22Rv1 (cell line): Measurements from ENCODE around the gene RALGAPA1.
"Not testable (repeated sequence)": the region's sequence is repeated elsewhere in the genome, so short reads cannot be mapped to it uniquely, and the experiment has no call there.

Experiments used
- H3K27ac ChIP-seq: fragments of 450-650 bp; 2 replicates; pipeline ENCODE4 v1.5.1; 2017
- CTCF ChIP-seq: fragments of 450-650 bp; IDR thresholded peaks from 2 replicates; pipeline ENCODE4 v1.5.1; 2017; ENCODE audit warnings: mild to moderate bottlenecking
- ZFX ChIP-seq: fragments of 450-650 bp; IDR thresholded peaks from 2 replicates; pipeline ENCODE4 v1.6.1; 2017; ENCODE audit warnings: antibody characterized with exemption, borderline replicate concordance

RALGAPA1 gene

GRCh38 chr14:35776823-35777222, 32.3 kb downstream of the RALGAPA1 start:
- no peak overlapping the region for H3K27ac ChIP-seq
- TF ChIP-seq CTCF (no peak), ZFX (no peak)

- not testable (repeated sequence) for H3K27ac ChIP-seq
Observed at GRCh38 chr14:35776085-35776484, 33.0 kb downstream of the RALGAPA1 start.

GRCh38 chr14:35766700-35767082, 42.4 kb downstream of the RALGAPA1 start:
- TF ChIP-seq ZFX (no peak), CTCF (no peak)

GRCh38 chr14:35766036-35766699, 42.9 kb downstream of the RALGAPA1 start:
- TF ChIP-seq CTCF = no peak
- TF ChIP-seq ZFX = no peak
- no peak overlapping the region for H3K27ac ChIP-seq

More at GRCh38 chr14:35766700-35767082, 42.4 kb downstream of the RALGAPA1 start:
- H3K27ac ChIP-seq = no peak overlapping the region

- H3K27ac ChIP-seq = no peak overlapping the region
- TF ChIP-seq CTCF (no peak), ZFX (no peak)
Observed at GRCh38 chr14:35761922-35762321, 47.2 kb downstream of the RALGAPA1 start.

GRCh38 chr14:35760143-35760542, 49.0 kb downstream of the RALGAPA1 start:
- TF ChIP-seq ZFX (no peak), CTCF (no peak)
- no peak overlapping the region for H3K27ac ChIP-seq

- TF ChIP-seq CTCF = no peak
- TF ChIP-seq ZFX = no peak
- no peak overlapping the region for H3K27ac ChIP-seq
Observed at GRCh38 chr14:35758523-35759129, 50.5 kb downstream of the RALGAPA1 start.

GRCh38 chr14:35754671-35755070, 54.4 kb downstream of the RALGAPA1 start:
- TF ChIP-seq ZFX = no peak
- no peak for TF ChIP-seq CTCF
- H3K27ac ChIP-seq = no peak overlapping the region
